NCI-H1694 (cell line): ENCODE data around the gene ISM1.
A peak's percentile ranks its signal among the peaks of the same experiment; 100 is the strongest.

Source experiments
- DNase-seq: peaks from one replicate; lab custom pipeline; 2025; lab: John Stamatoyannopoulos, UW

The ISM1 gene

GRCh38 chr20:13283869-13284829 is 63.1 kb downstream of the ISM1 start:
- no peak for DNase-seq

GRCh38 chr20:13284830-13285229 is 63.8 kb downstream of the ISM1 start:
- no peak for DNase-seq

GRCh38 chr20:13285408-13285807 is 64.3 kb downstream of the ISM1 start:
- DNase-seq: no peak

GRCh38 chr20:13286052-13286451 is 65.0 kb downstream of the ISM1 start:
- peak; percentile 3 for DNase-seq

DNA sequence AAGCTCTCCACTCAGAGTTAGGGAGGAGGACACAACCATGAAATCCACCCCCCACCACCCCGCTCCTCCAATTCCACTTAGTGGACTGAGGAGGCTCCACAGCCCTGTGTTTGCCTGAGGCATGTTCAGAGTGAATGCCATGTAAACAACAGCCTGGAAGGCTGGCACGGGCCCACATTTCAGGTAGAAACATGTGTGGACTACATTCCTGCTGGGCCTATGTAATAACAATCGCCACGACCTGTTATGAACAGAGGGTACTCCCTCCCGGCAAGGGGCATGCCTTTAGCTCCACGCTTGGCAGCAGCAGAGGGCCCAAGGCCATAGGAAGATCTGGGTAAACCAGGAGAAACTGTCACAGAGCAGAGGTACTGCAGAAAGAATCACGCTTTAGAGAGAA is 65.5 kb downstream of the ISM1 start:
- peak; percentile 87 for DNase-seq

DNA sequence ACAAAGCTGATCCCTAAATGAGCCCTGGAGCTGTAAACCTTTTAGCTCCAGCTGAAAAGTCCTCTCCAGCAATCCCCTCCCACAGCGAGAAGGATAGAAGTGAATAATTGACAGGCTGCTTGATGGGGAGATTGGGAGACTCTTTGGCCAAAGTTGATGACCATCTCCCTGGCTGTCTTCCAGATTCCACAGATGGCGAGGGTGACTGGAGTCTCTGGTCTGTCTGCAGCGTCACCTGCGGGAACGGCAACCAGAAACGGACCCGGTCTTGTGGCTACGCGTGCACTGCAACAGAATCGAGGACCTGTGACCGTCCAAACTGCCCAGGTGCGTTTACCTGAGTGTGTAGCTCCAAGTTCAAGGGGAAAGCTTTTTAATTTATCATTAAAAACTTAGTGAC is 67.3 kb downstream of the ISM1 start:
- DNase-seq: no peak

GRCh38 chr20:13289031-13289430 is 68.0 kb downstream of the ISM1 start:
- DNase-seq: no peak

- no peak for DNase-seq
Observed at GRCh38 chr20:13290724-13291123, 69.7 kb downstream of the ISM1 start.

GRCh38 chr20:13291157-13291556 is 70.1 kb downstream of the ISM1 start:
- no peak for DNase-seq

DNA sequence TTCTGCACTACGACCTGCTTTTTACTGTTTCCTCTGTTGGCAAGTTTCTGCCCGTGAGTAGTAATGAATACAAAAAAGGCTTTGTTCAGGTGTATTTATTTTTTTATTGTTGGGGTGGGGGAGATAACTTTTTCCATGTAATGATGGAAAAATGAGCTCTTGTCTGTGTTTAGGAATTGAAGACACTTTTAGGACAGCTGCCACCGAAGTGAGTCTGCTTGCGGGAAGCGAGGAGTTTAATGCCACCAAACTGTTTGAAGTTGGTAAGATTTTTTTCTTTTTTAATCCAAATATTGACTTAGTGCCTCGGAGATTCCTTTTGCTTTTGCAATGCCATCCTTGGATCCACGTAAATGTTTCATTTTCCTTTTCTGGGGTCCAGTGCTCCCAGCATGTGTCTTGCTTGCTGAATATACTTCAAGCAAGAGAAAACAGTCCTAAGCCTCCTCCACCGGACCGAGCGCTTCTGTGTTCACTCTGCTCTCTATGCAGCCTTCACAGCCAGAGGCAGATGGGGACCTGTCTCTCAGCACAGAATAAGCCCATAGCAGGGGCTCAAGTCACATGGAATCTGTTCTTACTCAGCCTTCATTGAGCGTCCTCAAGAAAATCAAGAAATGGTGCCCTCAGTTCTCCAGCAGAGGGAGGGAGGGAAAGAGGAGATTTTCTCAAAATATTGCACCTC is 71.3 kb downstream of the ISM1 start:
- no peak for DNase-seq

GRCh38 chr20:13294522-13294921 is 73.4 kb downstream of the ISM1 start:
- DNase-seq: no peak

- no peak for DNase-seq
Observed at GRCh38 chr20:13295637-13296036, 74.6 kb downstream of the ISM1 start.

DNA sequence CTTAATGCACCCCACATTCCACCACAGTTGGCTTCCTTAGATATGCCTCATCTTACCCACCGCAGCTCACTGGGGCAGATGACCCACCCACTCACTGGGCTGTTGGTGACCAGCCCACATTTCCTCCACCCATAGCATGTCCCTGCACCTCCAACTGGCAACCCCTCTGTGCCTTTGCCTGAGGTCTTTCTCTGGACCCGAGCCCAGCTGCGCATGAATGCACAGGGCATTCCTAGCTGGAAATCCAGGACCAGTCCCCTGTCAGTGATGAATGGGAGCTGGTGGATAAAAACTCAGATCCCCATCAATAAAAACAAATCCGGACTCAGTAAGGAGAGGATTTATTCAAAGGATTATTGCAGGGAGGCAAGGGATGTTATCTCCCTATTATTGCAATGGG is 75.0 kb downstream of the ISM1 start:
- no peak for DNase-seq

- DNase-seq: no peak
Observed at GRCh38 chr20:13297147-13297899, 76.2 kb downstream of the ISM1 start.

- no peak for DNase-seq
Observed at GRCh38 chr20:13298692-13299373, 77.8 kb downstream of the ISM1 start.

DNA sequence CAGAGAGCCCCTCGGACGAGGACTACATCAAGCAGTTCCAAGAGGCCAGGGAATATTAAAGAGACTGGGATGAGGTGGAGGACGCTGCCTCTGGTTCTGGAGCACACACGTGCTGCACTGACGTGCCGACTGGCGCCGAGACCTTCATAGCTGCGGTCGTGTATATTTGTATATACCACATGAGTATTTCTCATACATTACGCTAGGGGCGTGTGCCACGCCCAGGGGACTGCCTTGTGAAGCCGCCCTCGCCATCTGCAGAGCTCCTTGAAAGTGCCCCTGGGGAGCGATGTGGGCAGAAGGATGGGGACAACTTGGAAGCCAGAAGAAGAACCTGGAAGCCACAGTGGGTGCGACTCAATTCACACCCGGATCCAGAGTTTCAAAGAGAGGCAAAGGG is 78.3 kb downstream of the ISM1 start:
- no peak for DNase-seq

DNA sequence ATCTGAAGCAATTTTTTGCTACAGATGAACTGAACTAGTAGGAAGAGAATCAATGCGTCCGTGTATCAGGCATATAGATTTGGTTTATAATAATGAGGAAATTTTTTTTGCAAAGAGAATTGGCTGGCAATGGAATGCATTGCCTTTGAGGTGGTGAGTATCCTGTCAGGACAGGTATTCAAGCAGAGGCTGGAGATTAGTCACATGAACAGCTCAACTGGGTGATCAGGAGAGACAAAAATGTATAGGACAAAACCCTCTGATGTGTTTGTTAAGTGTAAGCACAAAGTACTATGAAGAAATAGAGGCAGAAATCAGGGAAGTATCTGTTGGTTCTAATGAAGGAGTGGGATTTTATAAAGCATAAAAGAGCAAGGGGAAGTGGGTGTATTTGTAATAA is 80.5 kb downstream of the ISM1 start:
- no peak for DNase-seq

- DNase-seq: peak; percentile 48
Observed at GRCh38 chr20:13302647-13303450, 81.8 kb downstream of the ISM1 start.

- no peak for DNase-seq
Observed at GRCh38 chr20:13305284-13305683, 84.2 kb downstream of the ISM1 start.

- DNase-seq: no peak
Observed at GRCh38 chr20:13307562-13308163, 86.6 kb downstream of the ISM1 start.

DNA sequence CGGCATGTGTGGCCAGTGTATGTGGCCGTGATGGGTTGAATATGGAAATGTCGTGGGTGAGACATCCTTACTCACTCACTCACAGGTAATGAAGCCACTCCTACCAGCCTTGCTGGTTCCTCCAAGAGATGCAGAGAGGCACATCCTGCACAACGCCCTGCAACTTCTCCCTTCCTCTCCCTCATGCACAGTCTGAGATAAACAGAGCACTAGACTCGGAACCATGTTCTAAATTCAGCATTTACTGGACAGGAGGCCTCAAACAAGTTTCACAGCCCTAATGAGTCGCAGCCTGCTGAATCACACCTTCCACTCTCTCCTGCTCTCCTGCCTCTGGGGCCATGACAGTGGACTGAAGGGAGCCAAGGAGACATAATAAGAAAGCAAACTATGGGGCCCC is 91.2 kb downstream of the ISM1 start:
- DNase-seq: no peak
